Stimulated activated CD8-positive, alpha-beta memory T cell treated with anti-CD3 and anti-CD28 coated beads, Interleukin-7, amount 100 ng/mL, for 4 hours (primary cell): Measurements from ENCODE around the gene SH2D5.

Experiments used
- DNase-seq, 2 donors: peaks; one replicate each; pipeline ENCODE4 v3.0.0-alpha.2; 2020; ENCODE audit warnings: low read depth in 2 of 2

The SH2D5 gene

DNA sequence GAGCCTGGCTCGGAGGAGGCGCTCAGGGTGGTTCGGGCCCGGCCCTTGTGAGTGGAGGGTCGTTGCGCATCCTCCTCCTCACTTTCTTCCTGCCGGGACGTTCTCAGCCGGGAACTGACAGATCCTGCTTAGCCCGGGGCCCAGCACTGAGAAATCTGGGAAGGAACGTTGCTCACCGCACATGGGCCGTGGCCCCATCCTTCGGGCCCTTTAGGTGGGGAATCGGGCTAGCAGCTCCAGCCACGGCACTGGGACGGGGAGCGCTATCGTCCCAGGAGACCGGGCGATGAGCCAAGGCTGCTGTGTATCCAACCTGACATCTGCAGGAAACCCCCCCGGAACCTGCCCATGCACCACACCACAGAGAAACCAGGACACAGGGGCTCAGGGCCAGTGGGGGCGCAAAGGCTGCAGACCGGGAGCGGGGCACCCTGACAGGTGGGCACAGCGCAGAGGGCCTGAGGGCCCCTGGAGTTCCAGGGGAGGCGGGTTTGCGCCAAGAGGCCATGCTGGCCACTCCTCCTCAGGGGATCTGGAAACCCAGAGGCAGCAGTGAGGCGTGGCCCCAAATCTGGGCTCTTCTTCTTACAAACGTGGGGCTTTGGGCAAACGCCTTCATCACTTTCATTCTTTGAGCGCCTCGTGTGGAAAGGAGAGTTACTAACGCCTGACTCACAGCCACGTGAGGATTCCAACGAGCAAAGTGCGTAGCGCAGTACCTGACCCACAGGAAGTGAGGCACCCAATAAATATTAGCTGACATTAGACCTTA is at the start of gene SH2D5:
TSS of gene SH2D5 (minus strand) at position 116 of the 772 bp plus-strand sequence. CDS start 4,659 bp downstream, outside the sequence.
- peak; percentile 67 to 77 for DNase-seq

DNA sequence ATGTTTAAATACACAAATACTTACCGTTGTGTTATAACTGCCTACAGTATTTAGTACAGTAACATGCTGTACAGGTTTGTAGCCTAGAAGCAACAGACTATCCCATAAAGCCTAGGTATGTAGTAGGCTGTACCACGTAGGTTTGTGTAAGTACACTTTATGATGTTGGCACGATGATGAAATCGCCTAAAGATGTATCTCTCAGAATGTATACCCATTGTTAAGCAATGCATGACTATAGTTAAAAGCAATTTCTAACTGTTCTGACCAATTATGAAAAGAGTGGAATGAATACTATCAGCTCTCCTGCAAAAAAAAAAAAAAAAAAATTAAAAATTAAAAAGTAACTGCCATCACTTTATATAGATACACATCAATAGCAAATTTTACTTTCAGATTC is 43.2 kb upstream of the SH2D5 start:
- no peak for DNase-seq

DNA sequence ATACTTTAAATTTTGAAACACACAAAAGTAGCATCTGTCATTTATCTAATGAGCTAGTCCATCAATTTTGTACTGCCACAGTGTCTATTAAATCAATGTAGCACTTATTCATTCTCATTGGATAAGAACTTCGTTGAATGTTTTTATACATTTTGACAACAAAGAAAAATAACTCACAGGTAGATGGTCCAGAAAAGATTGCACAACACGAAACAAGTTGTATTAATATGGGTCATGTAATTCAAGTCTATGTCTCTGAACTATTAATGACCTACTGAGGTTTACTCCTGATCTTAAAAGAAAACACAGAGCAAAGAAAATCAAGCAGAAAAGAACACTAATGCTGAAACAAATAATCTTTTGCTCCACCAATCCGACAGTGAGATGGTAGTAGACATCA is 39.3 kb upstream of the SH2D5 start:
- DNase-seq = no peak

DNA sequence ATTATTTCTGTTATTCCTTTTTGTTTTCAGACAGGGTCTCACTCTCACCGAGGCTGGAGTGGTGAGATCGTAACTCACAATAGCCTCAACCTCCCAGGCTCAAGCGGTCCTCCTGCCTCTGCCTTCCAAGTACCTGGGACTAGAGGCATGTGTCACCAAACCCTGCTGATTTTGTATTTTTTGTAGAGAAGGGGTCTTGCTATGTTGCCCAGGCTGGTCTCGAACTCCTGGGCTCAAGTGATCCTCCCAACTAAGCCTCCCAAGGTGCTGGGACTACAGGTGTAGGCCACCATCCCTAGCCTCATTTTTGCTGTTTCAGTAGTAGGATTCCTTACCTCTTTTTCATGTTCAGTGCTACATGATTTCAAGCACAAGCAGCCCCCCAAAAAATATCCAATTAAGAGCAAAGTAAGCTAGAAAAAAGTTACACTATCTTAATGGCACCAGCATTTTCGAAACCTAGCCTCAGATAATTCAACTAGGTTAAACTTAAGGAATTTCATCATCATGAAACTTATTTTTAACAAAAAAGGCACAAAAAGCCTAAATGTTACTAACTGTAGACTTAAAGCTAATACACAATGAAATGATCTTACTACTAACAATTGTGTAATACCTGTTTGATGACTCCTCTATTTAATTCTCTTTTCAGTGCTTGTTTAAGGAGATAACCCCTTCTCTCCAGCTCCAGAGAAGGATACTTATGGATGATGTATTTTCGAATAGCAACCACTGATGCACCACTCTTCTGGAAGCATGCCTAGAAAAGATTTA is 38.0 kb upstream of the SH2D5 start:
- no peak for DNase-seq

DNA sequence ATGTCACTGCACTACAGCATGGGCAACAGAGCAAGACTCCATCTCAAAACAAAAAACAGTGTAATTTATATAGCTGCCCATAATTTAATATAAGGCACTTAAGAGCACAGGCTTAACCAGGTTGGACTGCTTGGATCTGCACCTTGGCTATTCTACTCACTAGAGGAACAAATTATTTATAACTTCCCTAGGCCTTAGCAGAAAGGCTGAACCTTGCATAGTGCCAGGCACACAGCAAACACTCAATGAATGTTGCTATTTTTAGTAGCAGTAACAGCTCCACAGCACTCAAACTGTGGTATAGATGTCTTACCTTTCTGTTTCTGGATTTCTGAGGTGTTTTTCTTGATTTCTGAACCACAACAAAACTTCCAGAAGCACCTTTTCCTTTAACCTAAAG is 34.8 kb upstream of the SH2D5 start:
- no peak for DNase-seq

DNA sequence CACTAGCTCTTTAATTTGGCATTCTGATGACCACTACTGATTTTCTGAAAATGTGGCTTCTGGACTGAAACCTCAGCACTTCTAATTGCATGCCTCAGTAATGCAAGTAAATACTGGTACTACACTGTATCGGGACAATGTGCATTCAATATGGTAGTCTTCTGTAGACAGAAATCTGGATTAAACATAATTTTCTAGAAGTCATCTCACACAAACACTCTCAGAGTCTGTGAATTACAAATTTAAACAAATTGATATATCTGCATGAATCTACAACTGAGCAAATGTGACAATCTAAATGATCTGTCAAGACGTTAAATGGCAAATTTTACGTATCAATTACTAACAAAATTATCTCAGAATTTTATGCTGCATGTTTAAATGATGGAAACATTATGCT is 30.9 kb upstream of the SH2D5 start:
- no peak for DNase-seq

DNA sequence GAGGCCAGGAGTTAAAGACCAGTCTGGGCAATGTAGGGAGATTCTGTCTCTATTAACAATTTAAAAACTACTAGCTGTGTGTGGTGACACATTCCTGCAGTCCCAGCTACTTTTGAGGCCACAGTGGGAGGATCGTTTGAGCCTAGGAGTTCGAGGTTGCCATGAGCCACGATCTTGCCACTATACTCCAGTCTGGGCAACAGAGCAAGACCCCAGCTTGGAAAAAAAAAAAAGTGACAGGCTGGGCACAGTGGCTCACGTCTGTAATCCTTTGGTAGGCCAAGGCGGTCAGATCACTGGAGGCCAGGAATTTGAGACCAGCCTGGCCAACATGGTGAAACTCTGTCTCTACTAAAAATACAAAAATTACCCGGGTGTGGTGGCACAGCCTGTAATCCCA is 27.8 kb upstream of the SH2D5 start:
- DNase-seq = no peak

DNA sequence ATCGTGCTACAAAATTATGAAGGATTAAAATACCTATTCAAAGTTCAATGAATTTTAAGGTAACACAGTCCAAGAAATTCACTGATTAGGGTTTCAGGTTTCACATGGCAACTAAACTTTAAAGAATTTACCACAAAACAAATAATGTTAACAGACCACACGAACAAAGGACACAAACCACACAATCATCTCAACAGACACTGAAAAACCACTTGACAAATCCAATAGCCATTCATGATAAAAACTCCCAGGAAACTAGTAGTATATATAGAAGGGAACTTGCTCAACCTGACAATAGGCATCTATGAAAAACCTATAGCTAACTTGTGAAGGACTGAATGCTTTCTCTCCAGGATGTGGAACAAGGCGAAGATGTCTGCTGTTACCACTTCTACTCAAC is 21.1 kb upstream of the SH2D5 start:
- DNase-seq = no peak

DNA sequence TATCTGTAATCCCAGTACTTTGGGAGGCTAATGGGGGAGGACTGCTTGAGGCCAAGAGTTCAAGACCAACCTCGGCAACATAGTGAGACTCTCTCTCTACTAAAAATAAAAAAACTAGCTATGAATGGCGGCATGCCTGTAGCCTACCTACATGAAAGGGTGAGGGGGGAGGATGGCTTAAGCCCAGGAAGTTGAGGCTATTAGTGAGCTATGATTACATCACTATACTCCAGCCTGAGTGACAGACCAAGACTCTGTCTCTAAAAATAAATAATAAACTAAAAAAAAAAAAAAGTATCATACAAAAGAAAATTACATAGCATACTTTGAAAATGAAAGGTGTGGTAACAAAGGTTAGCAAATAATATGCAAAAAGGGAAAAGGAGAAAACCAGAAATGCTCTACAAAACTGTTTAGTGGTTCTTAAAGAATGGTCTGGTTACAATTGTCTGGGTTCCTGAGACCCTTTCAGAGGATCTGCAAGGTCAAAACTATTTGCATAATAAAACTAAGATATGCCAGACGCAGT is 19.0 kb upstream of the SH2D5 start:
- DNase-seq = no peak

DNA sequence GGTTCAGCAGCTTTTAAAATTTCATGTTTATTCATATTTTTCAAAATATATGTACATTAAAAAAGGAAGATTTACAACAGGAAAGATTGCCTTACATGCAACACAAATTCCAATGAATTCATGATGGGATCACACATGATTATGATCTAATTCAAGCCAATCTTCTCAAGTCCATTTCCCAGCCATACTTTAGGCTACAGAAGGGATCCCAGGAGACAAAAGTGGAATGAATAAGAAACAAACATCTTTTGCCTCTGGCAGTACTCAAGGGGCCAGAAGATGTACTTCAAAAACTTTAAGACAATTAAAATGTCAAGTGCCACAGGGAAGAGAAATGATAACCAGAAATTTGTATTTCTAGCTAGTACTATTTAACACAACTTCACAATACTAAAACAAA is 10.2 kb upstream of the SH2D5 start:
- DNase-seq = no peak

DNA sequence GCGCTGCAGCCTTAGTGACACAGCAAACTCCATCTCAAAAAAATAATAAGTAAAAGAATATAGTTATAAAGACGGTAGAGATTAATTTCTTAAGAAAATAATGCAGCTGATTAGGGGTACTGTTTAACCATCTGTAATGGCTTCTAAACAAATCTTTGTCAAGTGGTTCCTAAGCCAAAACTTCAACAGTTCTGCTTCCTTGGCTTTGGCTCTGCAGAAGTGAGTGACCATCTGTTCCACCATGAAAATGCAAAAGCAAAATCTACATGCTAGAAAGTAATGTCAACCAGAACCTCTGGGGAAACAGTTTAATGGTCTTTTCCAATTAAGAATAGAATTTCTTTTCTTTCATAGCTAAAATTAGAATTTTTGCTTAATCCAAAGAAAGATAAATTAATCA is 8.3 kb upstream of the SH2D5 start:
- DNase-seq = no peak

DNA sequence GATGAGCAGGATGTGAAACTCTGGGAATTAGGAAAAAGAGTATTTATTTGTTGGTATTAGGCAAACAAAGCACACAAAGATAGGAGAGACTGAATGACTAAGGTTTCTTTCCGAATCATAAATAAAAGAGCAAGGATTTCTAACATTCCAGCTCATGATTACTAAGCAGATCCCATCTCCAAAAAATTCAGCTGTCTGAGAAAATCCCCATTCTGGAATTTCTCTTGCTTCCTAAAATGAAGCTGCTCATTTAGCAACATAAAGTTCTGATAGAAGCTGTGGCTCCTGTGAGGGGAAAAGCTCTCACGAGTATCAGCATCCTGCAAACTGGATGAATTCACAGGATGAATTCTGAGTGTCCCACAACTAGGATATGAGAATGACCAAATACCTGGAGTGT is 6.7 kb upstream of the SH2D5 start:
- DNase-seq = no peak

DNA sequence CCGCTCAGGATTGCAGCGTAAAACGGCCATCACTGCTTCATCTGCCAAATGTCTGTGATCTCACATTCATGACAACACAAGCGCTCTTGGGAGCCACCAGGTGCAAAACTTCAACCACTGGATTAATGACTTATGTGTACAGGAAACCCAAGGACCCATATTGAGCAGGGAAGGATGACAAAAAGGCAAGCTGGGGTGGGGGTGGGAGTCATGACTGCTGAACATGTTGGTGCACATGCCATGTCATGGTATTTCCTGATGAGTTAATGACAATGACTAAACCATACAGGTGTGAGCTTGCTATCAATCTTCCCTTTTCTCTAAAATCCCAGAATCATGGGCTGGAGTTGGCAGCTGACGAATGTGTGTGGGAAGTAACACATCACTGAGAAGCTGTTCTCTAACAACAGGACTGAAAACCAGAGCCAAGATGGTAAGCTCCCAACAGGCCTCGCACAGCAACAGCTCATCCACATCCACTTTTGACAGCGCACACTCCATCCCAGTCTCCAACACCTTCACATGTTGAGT is 3.1 kb upstream of the SH2D5 start:
- DNase-seq = no peak

DNA sequence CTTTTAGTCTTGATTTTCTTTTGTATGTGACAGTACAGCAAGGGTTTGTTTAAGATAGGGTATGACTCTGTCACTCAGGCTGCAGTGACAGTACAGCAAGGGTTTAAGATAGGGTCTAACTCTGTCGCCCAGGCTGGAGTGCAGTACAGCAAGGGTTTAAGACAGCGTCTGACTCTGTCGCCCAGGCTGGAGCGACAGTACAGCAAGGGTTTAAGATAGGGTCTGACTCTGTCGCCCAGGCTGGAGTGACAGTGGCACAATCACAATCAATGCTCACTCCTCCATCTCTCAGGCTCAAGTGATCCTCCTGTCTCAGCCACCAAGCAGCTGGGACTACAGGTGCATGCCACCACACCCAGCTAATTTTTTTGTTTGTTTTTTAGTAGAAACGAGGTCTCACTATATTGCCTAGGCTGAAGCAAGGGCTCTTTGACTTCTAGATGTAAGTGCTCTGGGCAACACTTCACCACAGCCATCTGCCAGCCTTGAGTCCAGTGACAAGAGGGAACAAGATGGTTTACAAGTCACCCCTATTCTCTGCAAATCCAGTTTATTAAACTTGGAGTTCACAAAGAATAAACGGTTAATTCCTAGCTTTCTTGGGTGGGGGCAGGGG is 965 bp upstream of the SH2D5 start:
- DNase-seq = no peak

DNA sequence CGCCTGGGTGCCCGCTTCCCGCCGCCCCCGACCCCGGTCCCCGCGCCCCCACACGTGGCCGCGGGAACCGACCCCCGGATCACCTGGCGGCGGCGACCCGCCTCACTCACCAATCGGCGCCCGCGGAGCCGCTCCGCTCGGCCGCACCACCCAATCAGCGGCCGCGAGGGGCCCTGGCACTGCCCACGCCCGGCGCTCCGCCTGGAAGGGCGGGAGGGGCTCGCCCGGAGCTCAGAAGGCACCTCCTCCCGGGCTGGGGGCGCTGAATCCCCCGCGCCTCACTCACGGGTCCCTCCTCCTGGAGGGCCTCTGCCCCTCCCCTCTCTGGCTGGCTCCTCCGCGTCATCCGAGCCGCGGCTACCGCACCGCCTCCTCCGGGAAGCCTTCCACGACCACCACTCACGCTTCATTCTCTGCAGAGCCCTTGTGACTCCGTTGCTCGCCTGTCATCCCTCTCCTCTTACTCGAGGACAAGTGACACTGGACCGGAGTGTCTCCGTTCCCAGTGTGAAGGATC is 374 bp downstream of the SH2D5 start:
- peak; percentile 42 to 71 for DNase-seq

DNA sequence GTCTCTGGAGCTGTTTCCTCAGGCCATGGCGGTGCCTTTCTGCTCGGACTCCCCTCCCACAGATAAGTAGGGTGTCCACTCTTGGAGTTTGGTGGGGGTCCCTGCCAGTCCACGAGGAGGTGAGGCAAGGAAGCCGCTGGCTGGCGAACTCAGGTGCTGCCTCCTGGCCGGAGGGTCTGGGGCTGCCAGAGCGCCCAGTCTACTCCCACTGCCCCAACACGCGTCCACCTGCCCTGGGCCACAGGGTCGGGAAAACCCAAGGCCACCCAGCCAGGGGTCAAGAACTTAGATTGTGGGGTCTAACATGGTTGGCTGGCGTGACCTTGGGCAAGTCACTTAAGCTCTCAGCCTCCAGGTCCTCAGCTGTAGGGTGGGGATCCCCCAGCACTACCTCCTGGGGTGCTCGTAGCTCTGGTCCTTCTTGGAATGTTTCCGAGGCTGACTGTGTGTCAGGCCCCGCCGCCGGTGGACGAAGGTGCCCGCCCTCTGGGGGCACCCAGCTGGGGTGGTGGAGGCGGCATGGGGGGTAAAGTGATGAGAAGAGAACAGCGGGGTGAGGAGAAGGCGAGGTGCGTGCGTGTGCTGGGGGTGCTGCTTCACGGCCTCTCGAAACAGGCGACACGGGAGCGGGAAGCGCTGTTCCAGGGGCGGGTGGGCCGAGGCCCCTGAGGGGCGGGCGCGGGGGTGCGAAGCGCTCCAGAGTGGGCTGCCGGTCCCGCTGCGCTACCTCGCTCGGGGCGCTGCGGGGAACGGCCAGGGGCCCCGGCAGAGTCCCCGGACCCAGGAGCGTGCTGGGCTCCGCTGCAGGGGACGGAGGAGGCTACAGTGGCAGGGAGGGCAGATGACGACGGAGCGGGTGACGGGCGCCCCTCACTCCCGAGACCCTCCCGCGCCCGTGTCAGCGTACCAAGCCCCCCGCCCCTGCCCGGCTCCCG is 1.2 kb downstream of the SH2D5 start:
- peak in 1 of 2 donors; percentile 12 for DNase-seq

DNA sequence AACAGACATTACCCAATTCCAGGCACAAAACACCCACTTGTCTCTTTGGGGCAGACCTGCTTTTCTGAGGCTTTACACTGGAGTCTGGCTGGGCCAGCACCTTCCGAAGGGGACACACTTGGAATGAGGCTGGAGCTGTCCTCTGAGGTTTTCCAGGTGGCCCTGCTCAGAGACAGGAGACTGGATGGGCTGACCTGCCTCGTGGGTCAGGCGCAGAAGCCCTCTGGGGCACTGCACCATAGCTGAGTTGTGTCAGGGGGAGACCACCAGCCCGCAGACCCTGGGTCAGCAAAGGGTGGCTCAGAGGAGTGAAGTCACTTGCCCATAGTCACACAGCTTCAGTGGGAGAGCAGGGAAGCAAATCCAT is 1.8 kb downstream of the SH2D5 start:
- DNase-seq = no peak

DNA sequence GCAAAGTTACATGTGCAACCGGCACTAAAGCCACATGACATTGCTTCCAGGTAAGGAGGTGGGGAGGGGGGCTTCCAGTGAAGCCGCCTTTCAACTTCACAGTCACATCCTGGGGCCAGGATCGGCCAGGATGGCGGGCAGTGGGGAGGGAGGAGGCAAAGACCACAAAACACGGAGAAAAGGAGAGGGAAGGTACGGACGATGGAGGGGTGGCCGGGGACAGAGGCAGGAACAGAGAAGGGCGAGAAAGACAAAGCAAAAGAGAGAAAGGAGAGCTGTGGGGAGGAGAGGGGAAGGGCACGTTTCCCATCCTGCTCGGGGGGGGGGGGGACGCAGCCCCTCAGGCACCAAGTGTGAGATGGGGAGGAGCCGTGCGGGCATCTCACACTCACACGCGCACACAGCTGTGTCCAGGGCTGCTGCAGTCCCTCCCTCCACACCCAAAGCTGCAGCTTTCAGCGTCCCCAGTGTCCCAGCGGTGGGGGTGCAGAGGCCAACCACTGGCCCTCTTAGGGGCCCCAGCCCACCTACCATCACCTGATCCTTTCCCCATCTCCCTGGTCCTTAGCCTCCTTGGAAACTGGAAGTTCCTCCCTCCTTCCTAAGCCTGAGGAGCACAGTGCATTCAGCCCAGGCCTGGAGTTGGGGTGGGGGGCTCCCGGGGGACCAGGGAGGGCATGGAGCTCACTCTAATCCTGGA is 2.4 kb downstream of the SH2D5 start:
- DNase-seq = no peak

DNA sequence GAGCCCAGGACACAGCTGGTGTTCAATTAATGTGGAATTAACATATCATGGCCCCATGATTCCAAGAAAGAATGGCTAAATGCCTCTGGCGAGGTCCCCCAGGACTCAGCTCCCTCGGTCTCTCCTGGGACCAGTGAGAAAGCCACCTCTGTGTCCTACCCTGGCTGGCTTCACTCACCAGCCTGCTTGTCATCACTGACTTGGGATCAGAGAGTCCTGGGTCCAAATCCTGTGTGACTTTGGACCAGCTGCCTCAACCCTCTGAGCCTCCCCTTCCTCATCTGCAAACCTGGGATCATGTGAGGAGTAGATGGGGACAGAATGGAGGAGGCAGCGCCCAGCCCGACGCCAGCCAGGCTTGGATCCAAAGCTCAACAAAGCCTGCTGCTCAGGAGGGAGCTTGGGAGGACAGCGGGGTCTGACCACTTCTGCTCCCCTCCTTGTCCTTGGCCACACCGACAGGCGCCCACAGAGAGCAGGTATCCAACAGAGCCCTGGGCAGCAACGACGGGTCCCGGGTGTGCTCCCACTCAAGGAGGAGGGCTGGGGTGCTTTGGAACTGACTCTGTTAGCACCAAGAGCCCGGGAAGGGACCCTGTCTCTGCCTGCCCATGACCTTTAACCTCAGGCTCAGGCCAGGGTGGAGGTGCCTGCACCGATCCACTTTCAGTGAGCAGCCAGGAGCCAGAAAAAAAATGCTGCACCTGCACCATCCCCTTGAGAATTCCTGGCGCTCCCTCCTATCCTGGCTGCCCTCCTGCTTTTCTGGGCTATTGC is 3.2 kb downstream of the SH2D5 start:
- no peak for DNase-seq
